WTC11 (cell line): Measurements from ENCODE around the gene UNC79.

Experiments used
- ATF1 ChIP-seq: sonication (generic); formaldehyde crosslinking; IDR thresholded peaks from 2 replicates; pipeline ENCODE4 v1.8.1; 2023; ENCODE audit warnings: mild to moderate bottlenecking, moderate library complexity, missing genetic modification reagents
- CBFB ChIP-seq: sonication (generic); formaldehyde crosslinking; IDR thresholded peaks from 2 replicates; pipeline ENCODE4 v1.8.1; 2022; ENCODE audit warnings: mild to moderate bottlenecking, low read depth, missing genetic modification reagents
- CTCF ChIP-seq: fragments of 200-600 bp; IDR thresholded peaks from 2 replicates; pipeline ENCODE4 v1.8.0; 2022; ENCODE audit warnings: antibody characterized with exemption
- ELF4 ChIP-seq: sonication (generic); formaldehyde crosslinking; IDR thresholded peaks from 2 replicates; pipeline ENCODE4 v1.8.1; 2022; ENCODE audit warnings: low read depth, mild to moderate bottlenecking, moderate library complexity, missing genetic modification reagents
- JAZF1 ChIP-seq: fragments of 250-450 bp; sonication (Bioruptor Pico); IDR thresholded peaks from 2 replicates; pipeline ENCODE4 v1.9.0; 2021; ENCODE audit warnings: moderate library complexity, mild to moderate bottlenecking, inconsistent platforms
- JUN ChIP-seq: sonication (generic); formaldehyde crosslinking; IDR thresholded peaks from 2 replicates; pipeline ENCODE4 v1.8.0; 2023; ENCODE audit warnings: mild to moderate bottlenecking, missing genetic modification reagents
- MLX ChIP-seq: sonication (generic); formaldehyde crosslinking; IDR thresholded peaks from 2 replicates; pipeline ENCODE4 v1.8.1; 2023; ENCODE audit warnings: mild to moderate bottlenecking, missing genetic modification reagents, moderate library complexity
- NR3C1 ChIP-seq: sonication (generic); formaldehyde crosslinking; conservative IDR thresholded peaks from 2 replicates; pipeline ENCODE4 v1.8.1; 2023; ENCODE audit warnings: low read depth, mild to moderate bottlenecking, missing genetic modification reagents
- PREB ChIP-seq: sonication (generic); formaldehyde crosslinking; IDR thresholded peaks from 2 replicates; pipeline ENCODE4 v1.8.1; 2022; ENCODE audit warnings: mild to moderate bottlenecking, missing genetic modification reagents, moderate library complexity, borderline replicate concordance
- TEAD1 ChIP-seq: sonication (generic); formaldehyde crosslinking; IDR thresholded peaks from 2 replicates; pipeline ENCODE4 v1.8.0; 2022; ENCODE audit warnings: mild to moderate bottlenecking, missing genetic modification reagents
- ZNF232 ChIP-seq: sonication (generic); formaldehyde crosslinking; IDR thresholded peaks from 2 replicates; pipeline ENCODE4 v1.8.0; 2022; ENCODE audit warnings: mild to moderate bottlenecking, missing genetic modification reagents
- ZNF512 ChIP-seq: sonication (generic); formaldehyde crosslinking; IDR thresholded peaks from 2 replicates; pipeline ENCODE4 v1.8.1; 2022; ENCODE audit warnings: missing genetic modification reagents, borderline replicate concordance

GRCh38 chr14:93527203-93527607 lies 96.5 kb downstream of the UNC79 start:
- TF ChIP-seq CTCF (no peak), ZNF232 (no peak), ZNF512 (CRISPR knock-in tag) (no peak), ELF4 (no peak), NR3C1 (CRISPR knock-in tag) (no peak), JAZF1 (no peak), TEAD1 (CRISPR knock-in tag) (no peak), JUN (CRISPR knock-in tag) (no peak), MLX (CRISPR knock-in tag) (no peak), ATF1 (CRISPR knock-in tag) (no peak), PREB (no peak), CBFB (no peak)
